ENCODE measurements around the gene SLC9B2. TPM values are rescaled to one million over a fixed set of nuclear protein-coding genes. Genes with fewer than 3 reads are reported as not detected.
"Not testable (repeated sequence)": the region's sequence is repeated elsewhere in the genome, so short reads cannot be mapped to it uniquely, and the experiment has no call there.

Gene SLC9B2
- polyA plus RNA-seq, 2 donors: 1.8 to 6.5 TPM

- Histone ChIP-seq H3K4me1 (ENCODE audit: control insufficient read depth in 2 of 2, insufficient read depth in 2 of 2, low read length in 1 of 2) (peaks cover 4 to 7% of the 10 kb centered on the region in 2 donors), H3K27me3 (ENCODE audit: control insufficient read depth in 1 of 2, insufficient read depth in 2 of 2, low read length in 2 of 2) (no peaks in the 10 kb centered on the region), H3K4me3 (ENCODE audit: low read depth in 1 of 2, low read length in 2 of 2) (no peak overlapping the region), H3K9me3 (ENCODE audit: control insufficient read depth in 2 of 2, insufficient read depth in 1 of 2, low read depth in 1 of 2, low read length in 1 of 2) (no peaks in the 10 kb centered on the region), H3K36me3 (ENCODE audit: control insufficient read depth in 2 of 2, insufficient read depth in 2 of 2, low read length in 1 of 2) (no peaks in the 10 kb centered on the region), H3K27ac (ENCODE audit: low read depth in 2 of 2, low read length in 1 of 2) (no peak overlapping the region)
- WGBS, 2 donors: 81 to 97% methylated on average over 1 of the region's 1 CpG
Observed at GRCh38 chr4:103010804-103011203, 65.8 kb downstream of the SLC9B2 start.

GRCh38 chr4:103008875-103009729, 67.5 kb downstream of the SLC9B2 start:
- no peaks in the 10 kb centered on the region for H3K9me3 ChIP-seq (ENCODE audit: control insufficient read depth in 2 of 2, insufficient read depth in 1 of 2, low read depth in 1 of 2, low read length in 1 of 2)
- WGBS, 2 donors: 73 to 74% methylated on average over 15 of the region's 15 CpGs
- H3K27ac ChIP-seq (ENCODE audit: low read depth in 2 of 2, low read length in 1 of 2): no peak overlapping the region
- H3K4me3 ChIP-seq (ENCODE audit: low read depth in 1 of 2, low read length in 2 of 2): no peak overlapping the region
- H3K36me3 ChIP-seq (ENCODE audit: control insufficient read depth in 2 of 2, insufficient read depth in 2 of 2, low read length in 1 of 2): no peaks in the 10 kb centered on the region
- H3K27me3 ChIP-seq (ENCODE audit: control insufficient read depth in 1 of 2, insufficient read depth in 2 of 2, low read length in 2 of 2): no peaks in the 10 kb centered on the region
- H3K4me1 ChIP-seq (ENCODE audit: control insufficient read depth in 2 of 2, insufficient read depth in 2 of 2, low read length in 1 of 2): peaks cover 4 to 7% of the 10 kb centered on the region in 2 donors

DNA sequence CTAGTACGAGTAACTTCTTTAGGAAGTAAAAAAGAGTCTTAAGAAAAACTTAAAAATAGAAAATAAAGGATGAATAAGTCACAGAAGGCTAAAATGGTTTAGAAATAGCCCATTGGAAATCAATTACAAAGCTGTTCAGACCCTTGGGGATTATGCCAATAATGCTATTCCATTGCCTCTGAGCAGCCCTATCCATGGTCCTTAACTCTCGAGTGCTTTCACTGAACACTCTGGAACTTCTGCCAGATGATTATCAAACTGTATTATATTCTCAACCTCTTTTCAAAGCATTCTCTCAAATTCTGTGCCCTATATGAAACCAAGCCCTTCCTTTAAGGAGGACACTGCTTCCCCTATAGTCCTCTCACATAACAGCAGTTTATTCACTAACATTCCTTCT, 74.0 kb downstream of the SLC9B2 start:
- WGBS, 2 donors: 68 to 70% methylated on average over 2 of the region's 2 CpGs
- Histone ChIP-seq H3K27ac (ENCODE audit: low read depth in 2 of 2, low read length in 1 of 2) (no peak overlapping the region), H3K4me3 (ENCODE audit: low read depth in 1 of 2, low read length in 2 of 2) (no peak overlapping the region), H3K36me3 (ENCODE audit: control insufficient read depth in 2 of 2, insufficient read depth in 2 of 2, low read length in 1 of 2) (no peaks in the 10 kb centered on the region), H3K4me1 (ENCODE audit: control insufficient read depth in 2 of 2, insufficient read depth in 2 of 2, low read length in 1 of 2) (no peaks in the 10 kb centered on the region), H3K27me3 (ENCODE audit: control insufficient read depth in 1 of 2, insufficient read depth in 2 of 2, low read length in 2 of 2) (no peaks in the 10 kb centered on the region), H3K9me3 (ENCODE audit: control insufficient read depth in 2 of 2, insufficient read depth in 1 of 2, low read depth in 1 of 2, low read length in 1 of 2) (no peaks in the 10 kb centered on the region)

DNA sequence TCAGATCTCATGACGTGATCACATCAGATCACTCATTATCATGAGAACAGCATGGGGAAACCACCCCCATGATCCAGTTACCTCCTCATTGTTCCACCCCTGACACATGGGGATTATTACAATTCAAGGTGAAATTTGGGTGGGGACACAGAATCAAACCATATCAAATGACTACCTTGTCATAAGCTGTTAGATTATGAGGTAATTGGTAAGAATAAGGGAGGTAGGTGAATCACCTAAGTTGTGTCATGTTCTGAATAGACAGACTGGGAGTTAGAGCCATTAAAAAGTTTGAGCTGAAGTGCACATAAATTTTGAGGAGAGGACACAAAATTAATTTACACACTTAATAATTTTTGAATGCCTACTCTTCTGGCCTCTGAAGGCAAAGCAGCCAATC, 81.8 kb downstream of the SLC9B2 start:
- WGBS, 2 donors: 90 to 93% methylated on average over 1 of the region's 1 CpG
- no peak overlapping the region for H3K4me3 ChIP-seq (ENCODE audit: low read depth in 1 of 2, low read length in 2 of 2)
- H3K4me1 ChIP-seq (ENCODE audit: control insufficient read depth in 2 of 2, insufficient read depth in 2 of 2, low read length in 1 of 2): no peaks in the 10 kb centered on the region
- H3K36me3 ChIP-seq (ENCODE audit: control insufficient read depth in 2 of 2, insufficient read depth in 2 of 2, low read length in 1 of 2): no peaks in the 10 kb centered on the region
- no peak overlapping the region for H3K27ac ChIP-seq (ENCODE audit: low read depth in 2 of 2, low read length in 1 of 2)
- H3K27me3 ChIP-seq (ENCODE audit: control insufficient read depth in 1 of 2, insufficient read depth in 2 of 2, low read length in 2 of 2): no peaks in the 10 kb centered on the region
- peaks cover 2 to 7% of the 10 kb centered on the region in 2 donors for H3K9me3 ChIP-seq (ENCODE audit: control insufficient read depth in 2 of 2, insufficient read depth in 1 of 2, low read depth in 1 of 2, low read length in 1 of 2)

DNA sequence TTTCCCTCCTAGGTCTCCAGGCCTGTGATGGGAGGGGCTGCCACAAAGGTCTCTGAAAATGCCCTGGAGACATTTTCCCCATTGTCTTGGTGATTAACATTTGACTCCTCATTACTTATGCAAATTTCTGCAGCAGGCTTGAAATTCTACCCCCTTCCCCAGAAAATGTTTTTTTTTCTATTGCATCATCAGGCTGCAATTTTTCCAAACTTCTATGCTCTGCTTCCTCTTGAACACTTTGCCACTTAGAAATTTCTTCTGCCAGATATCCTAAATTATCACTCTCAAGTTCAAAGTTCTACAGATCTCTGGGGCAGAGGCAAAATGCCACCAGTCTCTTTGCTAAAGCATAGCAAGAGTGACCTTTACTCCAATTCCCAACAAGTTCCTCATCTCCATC, 82.6 kb downstream of the SLC9B2 start:
- H3K27me3 ChIP-seq (ENCODE audit: control insufficient read depth in 1 of 2, insufficient read depth in 2 of 2, low read length in 2 of 2); H3K36me3 ChIP-seq (ENCODE audit: control insufficient read depth in 2 of 2, insufficient read depth in 2 of 2, low read length in 1 of 2); H3K4me3 ChIP-seq (ENCODE audit: low read depth in 1 of 2, low read length in 2 of 2); H3K9me3 ChIP-seq (ENCODE audit: control insufficient read depth in 2 of 2, insufficient read depth in 1 of 2, low read depth in 1 of 2, low read length in 1 of 2); H3K27ac ChIP-seq (ENCODE audit: low read depth in 2 of 2, low read length in 1 of 2); H3K4me1 ChIP-seq (ENCODE audit: control insufficient read depth in 2 of 2, insufficient read depth in 2 of 2, low read length in 1 of 2): not testable (repeated sequence)

DNA sequence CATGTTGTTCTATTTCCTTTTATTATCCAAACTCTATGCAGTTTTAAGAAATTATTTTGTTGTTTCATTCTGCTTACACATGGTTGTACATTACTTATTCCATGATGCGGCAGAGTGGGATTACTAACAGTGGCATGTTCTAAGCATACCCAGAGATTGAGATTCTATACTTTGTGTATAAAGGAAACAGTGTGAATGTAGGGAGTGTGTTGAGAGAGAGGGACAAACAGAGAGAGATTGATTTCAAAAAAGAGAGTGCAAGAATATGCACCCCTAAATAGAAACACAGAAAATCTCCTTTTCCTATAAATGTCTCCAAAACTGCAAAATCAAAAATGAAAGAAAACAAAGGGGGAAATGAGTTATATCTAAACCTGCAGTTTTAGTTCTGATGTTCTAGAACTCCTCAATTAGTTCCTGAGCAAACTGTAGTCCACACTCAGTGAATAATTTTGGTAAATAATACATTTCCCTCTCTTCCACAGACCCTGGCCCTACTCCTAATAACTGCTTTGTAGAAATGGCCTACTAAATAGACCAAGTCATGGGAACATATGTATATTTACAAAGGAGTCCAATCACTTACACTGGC, 88.0 kb downstream of the SLC9B2 start:
- WGBS, 2 donors: 93 to 100% methylated on average over 1 of the region's 1 CpG
- Histone ChIP-seq H3K9me3 (ENCODE audit: control insufficient read depth in 2 of 2, insufficient read depth in 1 of 2, low read depth in 1 of 2, low read length in 1 of 2) (peaks cover under 1 to 4% of the 10 kb centered on the region in 2 donors), H3K27me3 (ENCODE audit: control insufficient read depth in 1 of 2, insufficient read depth in 2 of 2, low read length in 2 of 2) (no peaks in the 10 kb centered on the region)

GRCh38 chr4:102981005-102981404, 95.6 kb downstream of the SLC9B2 start:
- WGBS, 2 donors: 97 to 99% methylated on average over 2 of the region's 2 CpGs
- Histone ChIP-seq H3K27me3 (ENCODE audit: control insufficient read depth in 1 of 2, insufficient read depth in 2 of 2, low read length in 2 of 2) (no peaks in the 10 kb centered on the region), H3K36me3 (ENCODE audit: control insufficient read depth in 2 of 2, insufficient read depth in 2 of 2, low read length in 1 of 2) (no peaks in the 10 kb centered on the region), H3K9me3 (ENCODE audit: control insufficient read depth in 2 of 2, insufficient read depth in 1 of 2, low read depth in 1 of 2, low read length in 1 of 2) (no peaks in the 10 kb centered on the region), H3K4me3 (ENCODE audit: low read depth in 1 of 2, low read length in 2 of 2) (no peak overlapping the region), H3K27ac (ENCODE audit: low read depth in 2 of 2, low read length in 1 of 2) (no peak overlapping the region), H3K4me1 (ENCODE audit: control insufficient read depth in 2 of 2, insufficient read depth in 2 of 2, low read length in 1 of 2) (no peaks in the 10 kb centered on the region)

More for the DNA sequence above, 88.0 kb downstream of the SLC9B2 start:
- no peaks in the 10 kb centered on the region for H3K4me1 ChIP-seq (ENCODE audit: control insufficient read depth in 2 of 2, insufficient read depth in 2 of 2, low read length in 1 of 2)
- H3K4me3 ChIP-seq (ENCODE audit: low read depth in 1 of 2, low read length in 2 of 2): no peak overlapping the region
- no peaks in the 10 kb centered on the region for H3K36me3 ChIP-seq (ENCODE audit: control insufficient read depth in 2 of 2, insufficient read depth in 2 of 2, low read length in 1 of 2)
- no peak overlapping the region for H3K27ac ChIP-seq (ENCODE audit: low read depth in 2 of 2, low read length in 1 of 2)

Other genes starting within 250 kb of the SLC9B2 start
- gene UBE2D3, start 249.2 kb downstream of the SLC9B2 start, polyA plus RNA-seq: 100 to 1,000 TPM; 185 to 218 TPM
- gene CISD2, start 207.8 kb downstream of the SLC9B2 start, polyA plus RNA-seq: 10 to 100 TPM; 11.4 to 15.7 TPM
- gene SLC9B1, start 57.1 kb downstream of the SLC9B2 start, polyA plus RNA-seq: under 1 TPM; 0.08 to 0.18 TPM
- gene BDH2, start 23.1 kb upstream of the SLC9B2 start, polyA plus RNA-seq: 10 to 100 TPM; 16.9 to 29.6 TPM
- 1 to 10 TPM; 2.0 to 2.3 TPM for gene CENPE, start 121.6 kb upstream of the SLC9B2 start, polyA plus RNA-seq

Data from esophagus (tissue), 2 donors.